A673 (cell line): ENCODE results near the gene TFR2. TPM values are rescaled to one million over a fixed set of nuclear protein-coding genes. Genes with fewer than 3 reads are reported as not detected.

ENCODE experiments used
- Bru-seq: library from RNA; stranded (reverse); fragments of 400-500 nt; gene quantifications from one replicate; lab custom pipeline; 2021; lab: Mats Ljungman, UMichigan
- BruChase-seq, 2 experiments: library from RNA; stranded (reverse); fragments of 400-500 nt; gene quantifications; one replicate each; lab custom pipeline; 2021; lab: Mats Ljungman, UMichigan
- BruUV-seq: library from RNA; stranded (reverse); fragments of 400-500 nt; replicated peaks from 2 replicates; lab custom pipeline; 2021; lab: Mats Ljungman, UMichigan
- CTCF ChIA-PET: fragments of 300-600 bp; sonication (Branson Sonifier 250); formaldehyde crosslinking; loops from one replicate; lab custom pipeline; 2022; ENCODE audit warnings: antibody characterized with exemption; lab: Charles Lee
- POLR2A ChIA-PET: fragments of 300-600 bp; sonication (Branson Sonifier 250); formaldehyde crosslinking; loops from one replicate; lab custom pipeline; 2022; ENCODE audit warnings: antibody characterized with exemption; ENCODE audit not compliant: low non-redundant PET; lab: Charles Lee
- DNase-seq: peaks from one replicate; pipeline ENCODE4 v3.0.0-alpha.2; 2015; ENCODE audit warnings: low spot score
- H3K27ac ChIP-seq: fragments of 200-600 bp; sonication (generic); 2 replicates; pipeline ENCODE4 v1.5.1; 2016; ENCODE audit warnings: mixed run types, low read depth, mild to moderate bottlenecking, mixed read lengths, antibody characterized with exemption, low read length; ENCODE audit not compliant: poor library complexity, severe bottlenecking
- H3K27me3 ChIP-seq: fragments of 200-600 bp; sonication (generic); replicated peaks from 2 replicates; pipeline ENCODE4 v1.6.1; 2017; ENCODE audit warnings: mixed run types, low read depth, mild to moderate bottlenecking, mixed read lengths, antibody characterized with exemption, low read length; ENCODE audit not compliant: insufficient read depth, poor library complexity
- H3K36me3 ChIP-seq: fragments of 200-600 bp; sonication (generic); 2 replicates; pipeline ENCODE4 v1.6.1; 2016; ENCODE audit warnings: mixed run types, mild to moderate bottlenecking, mixed read lengths, antibody characterized with exemption, low read length; ENCODE audit not compliant: insufficient read depth, poor library complexity, severe bottlenecking
- H3K4me1 ChIP-seq: fragments of 200-600 bp; sonication (generic); 2 replicates; pipeline ENCODE4 v1.6.1; 2017; ENCODE audit warnings: mixed run types, mild to moderate bottlenecking, mixed read lengths, antibody characterized with exemption, low read length; ENCODE audit not compliant: insufficient read depth, poor library complexity, severe bottlenecking
- H3K4me3 ChIP-seq: fragments of 200-600 bp; sonication (generic); 2 replicates; pipeline ENCODE4 v1.5.1; 2016; ENCODE audit warnings: low read depth, mixed run types, mild to moderate bottlenecking, mixed read lengths, low read length; ENCODE audit not compliant: poor library complexity, severe bottlenecking
- H3K9me3 ChIP-seq: fragments of 200-600 bp; sonication (generic); 2 replicates; pipeline ENCODE4 v1.6.1; 2016; ENCODE audit warnings: mixed run types, low read depth, mild to moderate bottlenecking, mixed read lengths, antibody characterized with exemption, low read length; ENCODE audit not compliant: poor library complexity, severe bottlenecking
- CTCF ChIP-seq: fragments of 300-800, 200-600 bp; sonication (generic); conservative IDR thresholded peaks from 2 replicates; pipeline ENCODE4 v1.5.1; 2017; ENCODE audit warnings: low read depth, mild to moderate bottlenecking, antibody characterized with exemption, low read length, moderate library complexity, mixed read lengths
- EZH2 ChIP-seq: fragments of 200-600 bp; sonication (generic); IDR thresholded peaks from 2 replicates; pipeline ENCODE4 v1.6.1; 2017; ENCODE audit warnings: borderline replicate concordance, low read depth, mild to moderate bottlenecking, mixed read lengths, antibody characterized with exemption, low read length; ENCODE audit not compliant: poor library complexity, severe bottlenecking
- intact Hi-C: fragments of 100-400 bp; cut with micrococcal nuclease; formaldehyde crosslinking; loops from one replicate; pipeline ENCODE4 v1.10.0; 2022; ENCODE audit not compliant: unreplicated experiment
- long read RNA-seq: library from polyadenylated mRNA; stranded (forward); transcript quantifications from one replicate; pipeline ENCODE4 v2.0.0, GENCODE V29; 2022
- total RNA-seq: library from RNA; stranded (reverse); gene quantifications from 2 replicates; pipeline ENCODE4 v1.2.3, GENCODE V29; 2021

The TFR2 gene
- total RNA-seq (1.4 and 2.0 TPM in 2 replicates), Bru-seq, nascent RNA (percentile 19 among the genes with signal in this experiment), BruChase-seq, experiment 1, labeled RNA remaining after a 2-hour chase (percentile 23 among the genes with signal in this experiment), BruChase-seq, experiment 2, labeled RNA remaining after a 6-hour chase (percentile 24 among the genes with signal in this experiment)
- long read RNA-seq, partial matches to known transcripts = 1 of 7 reads
- long read RNA-seq, other reads (novel, unspliced or antisense) = 6 of 7 reads

DNA sequence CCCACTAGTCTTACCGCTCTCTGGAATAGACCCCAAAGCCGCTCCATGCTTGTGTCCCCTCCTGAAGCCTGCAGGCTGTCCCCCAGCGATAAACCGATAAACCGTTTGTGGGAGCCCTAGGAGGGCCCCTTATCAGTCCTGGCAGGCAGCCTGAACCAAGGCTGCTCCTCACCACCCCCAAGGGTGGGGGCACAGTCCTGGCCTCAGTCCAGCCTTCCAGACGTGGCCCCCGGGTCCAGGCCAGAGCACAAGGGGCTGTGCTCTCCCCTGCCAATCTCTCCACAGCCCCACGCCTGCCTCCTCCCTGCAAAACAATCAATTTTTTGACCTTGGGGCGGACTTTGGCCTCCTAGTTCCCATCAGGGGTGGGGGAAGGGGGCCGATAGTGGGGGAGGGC, at the start of gene TFR2:
Gene TFR2 (minus strand): TSS at position 90 of the 397 bp plus-strand sequence. CDS start 43 bp downstream, at position 47.
- H3K4me3 ChIP-seq = no peak within 1 kb of the TSS
- no peaks in the 10 kb centered on the region for H3K36me3 ChIP-seq
- no peak for TF ChIP-seq EZH2
- TF ChIP-seq CTCF = no peak
- no TSS peak for BruUV-seq
- intact Hi-C loops = no loop called here
- no peaks in the 10 kb centered on the region for H3K4me1 ChIP-seq
- no peak within 1 kb of the TSS for H3K27ac ChIP-seq
- no peaks in the 10 kb centered on the region for H3K9me3 ChIP-seq
- ChIA-PET POLR2A (no interaction called here), CTCF (no interaction called here)
- H3K27me3 ChIP-seq = no peaks in the 10 kb centered on the region
- DNase-seq = no peak

DNA sequence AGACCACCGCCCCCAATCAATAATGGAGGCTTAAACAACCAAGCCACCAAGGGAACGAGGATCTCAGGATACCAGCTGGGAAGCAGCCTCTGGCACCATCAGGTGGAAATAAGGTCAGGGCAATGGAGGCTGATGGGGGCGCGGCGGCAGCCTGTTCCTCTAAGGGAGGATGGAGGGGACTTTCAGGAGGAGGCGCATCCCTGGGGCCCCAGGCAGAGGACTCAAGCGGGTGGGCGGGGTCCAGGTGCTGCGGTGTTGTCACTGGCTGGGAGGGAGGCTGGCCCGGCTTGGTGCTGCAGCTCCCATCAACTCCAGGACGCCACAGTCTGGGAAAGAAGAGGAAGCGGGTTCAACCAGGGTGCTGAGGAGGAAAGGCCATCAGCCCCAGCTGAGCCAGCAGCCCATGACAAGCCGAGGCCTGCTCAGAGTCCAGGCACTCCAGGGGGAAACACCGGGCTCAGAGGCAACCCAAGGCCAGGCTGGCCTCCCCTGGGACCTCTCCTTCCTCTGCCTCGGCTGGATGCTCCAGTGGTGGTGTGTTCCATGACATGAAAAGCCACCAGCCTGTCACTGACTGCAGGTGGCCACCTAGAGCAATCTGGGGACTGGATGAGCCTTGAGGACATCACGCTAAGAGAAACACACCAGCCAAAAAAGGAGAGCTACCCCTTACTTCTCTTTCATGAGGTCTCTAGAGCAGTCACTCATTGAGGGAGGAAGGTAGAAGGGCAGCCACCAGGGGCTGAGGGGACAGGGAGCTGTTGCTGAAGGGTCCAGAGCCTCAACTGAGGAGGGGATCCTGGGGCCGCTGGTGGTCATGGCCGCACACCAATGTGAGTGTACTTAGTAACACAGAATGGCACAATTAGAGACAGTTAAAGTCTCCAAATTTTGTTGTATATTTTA, 48.1 kb upstream of the TFR2 start:
- Histone ChIP-seq H3K9me3 (no peaks in the 10 kb centered on the region), H3K27me3 (no peaks in the 10 kb centered on the region), H3K4me3 (no peak overlapping the region), H3K27ac (peak overlapping the region; percentile 5), H3K36me3 (peaks cover 58% of the 10 kb centered on the region), H3K4me1 (peaks cover 15% of the 10 kb centered on the region)
- TF ChIP-seq CTCF = no peak
- TF ChIP-seq EZH2 = no peak
- ChIA-PET POLR2A (no interaction called here), CTCF (interaction anchor here (1.1 to 1.3 kb wide), 2 partner anchors 16 to 77 kb away, joined by 3 read pairs; partner anchors contain the start of gene MOSPD3)
- BruUV-seq = no TSS peak
- DNase-seq = no peak
- intact Hi-C loops = loop anchor here (5.0 kb wide), 2 partner anchors 87 to 127 kb away; partner anchors contain the start of gene PCOLCE

GRCh38 chr7:100688326-100688860, 47.0 kb upstream of the TFR2 start:
- ChIA-PET CTCF (interaction anchor here (1.1 kb wide), 1 partner anchor 76 kb away, joined by 3 read pairs; the partner anchor contains the start of gene MOSPD3), POLR2A (no interaction called here)
- DNase-seq = no peak
- Histone ChIP-seq H3K4me3 (no peak overlapping the region), H3K9me3 (no peaks in the 10 kb centered on the region), H3K4me1 (peaks cover 15% of the 10 kb centered on the region), H3K27ac (no peak overlapping the region), H3K36me3 (peaks cover 69% of the 10 kb centered on the region), H3K27me3 (no peaks in the 10 kb centered on the region)
- TF ChIP-seq CTCF (no peak), EZH2 (no peak)
- intact Hi-C loops = no loop called here
- BruUV-seq = no TSS peak
